ENCODE results near the gene OXT.
"Not testable (repeated sequence)": the region's sequence is repeated elsewhere in the genome, so short reads cannot be mapped to it uniquely, and the experiment has no call there.

The OXT gene

GRCh38 chr20:3051385-3052019 is 19.9 kb upstream of the OXT start:
- no peak for DNase-seq

GRCh38 chr20:3059489-3059888 is 11.9 kb upstream of the OXT start:
- no peak for DNase-seq

GRCh38 chr20:3064119-3064518 is 7.3 kb upstream of the OXT start:
- DNase-seq = not testable (repeated sequence)

- DNase-seq = no peak
Measured at GRCh38 chr20:3067139-3068014, 4.0 kb upstream of the OXT start.

- DNase-seq = no peak
Measured at GRCh38 chr20:3068075-3068474, 3.3 kb upstream of the OXT start.

- DNase-seq = peak; percentile 18
Measured at GRCh38 chr20:3068986-3069900, 2.2 kb upstream of the OXT start.

- DNase-seq = no peak
Measured at GRCh38 chr20:3070725-3071124, 695 bp upstream of the OXT start.

GRCh38 chr20:3071266-3071609 is 182 bp upstream of the OXT start:
- no peak for DNase-seq

GRCh38 chr20:3072530-3073250 is 1.3 kb downstream of the OXT start:
- no peak for DNase-seq

- DNase-seq = not testable (repeated sequence)
Measured at GRCh38 chr20:3073251-3073643, 1.8 kb downstream of the OXT start.

- no peak for DNase-seq
Measured at GRCh38 chr20:3074812-3075211, 3.4 kb downstream of the OXT start.

GRCh38 chr20:3075315-3075714 is 3.9 kb downstream of the OXT start:
- DNase-seq = not testable (repeated sequence)

- DNase-seq = no peak
Measured at GRCh38 chr20:3077618-3078134, 6.3 kb downstream of the OXT start.

GRCh38 chr20:3080939-3081388 is 9.5 kb downstream of the OXT start:
- no peak for DNase-seq

- no peak for DNase-seq
Measured at GRCh38 chr20:3081641-3082040, 10.2 kb downstream of the OXT start.

GRCh38 chr20:3082306-3082951 is 11.0 kb downstream of the OXT start:
- DNase-seq = no peak

GRCh38 chr20:3082955-3083952 is 11.8 kb downstream of the OXT start:
- no peak for DNase-seq

GRCh38 chr20:3084283-3084985 is 13.0 kb downstream of the OXT start, which contains the start of gene AVP:
TSS of gene AVP (minus strand) at chr20:3084724. CDS start at chr20:3084674, 50 bp downstream.
- DNase-seq = no peak

- DNase-seq = no peak
Measured at GRCh38 chr20:3084986-3085360, 13.6 kb downstream of the OXT start.

- DNase-seq = no peak
Measured at GRCh38 chr20:3085571-3086072, 14.2 kb downstream of the OXT start.
